Islet of Langerhans (tissue), 1 donor: ENCODE results near the gene GGTLC1.

Experiments
- FAIRE-seq: peaks from one replicate; lab custom pipeline; 2011; peaks lifted over from hg19 to GRCh38; lab: Jason Lieb, UNC

The GGTLC1 gene

GRCh38 chr20:23963941-23964340, 24.6 kb downstream of the GGTLC1 start:
- no peak for FAIRE-seq

- FAIRE-seq, result no peak
Measured at GRCh38 chr20:23962272-23962671, 26.3 kb downstream of the GGTLC1 start.

DNA sequence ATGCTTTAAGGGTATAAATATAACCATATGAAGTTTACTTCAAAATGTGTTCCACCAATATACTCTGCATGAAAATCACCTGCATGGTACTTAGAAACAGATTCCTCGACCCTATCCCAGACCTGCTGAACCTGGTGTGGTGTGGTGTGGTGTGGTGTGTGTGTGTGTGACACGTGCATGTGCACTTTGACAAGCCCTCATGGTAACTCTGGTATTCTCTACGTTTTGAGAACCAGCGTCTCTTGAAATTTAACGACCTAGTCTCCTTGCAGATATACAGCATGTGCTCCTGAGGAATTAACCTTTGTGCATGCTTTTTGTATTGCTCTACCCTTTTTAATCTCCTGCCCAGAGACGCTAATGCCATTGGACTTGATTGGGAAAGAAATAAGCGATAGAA, 29.5 kb downstream of the GGTLC1 start:
- no peak for FAIRE-seq

GRCh38 chr20:23955896-23956295, 32.7 kb downstream of the GGTLC1 start:
- no peak for FAIRE-seq

GRCh38 chr20:23954008-23954745, 34.4 kb downstream of the GGTLC1 start:
- no peak for FAIRE-seq

DNA sequence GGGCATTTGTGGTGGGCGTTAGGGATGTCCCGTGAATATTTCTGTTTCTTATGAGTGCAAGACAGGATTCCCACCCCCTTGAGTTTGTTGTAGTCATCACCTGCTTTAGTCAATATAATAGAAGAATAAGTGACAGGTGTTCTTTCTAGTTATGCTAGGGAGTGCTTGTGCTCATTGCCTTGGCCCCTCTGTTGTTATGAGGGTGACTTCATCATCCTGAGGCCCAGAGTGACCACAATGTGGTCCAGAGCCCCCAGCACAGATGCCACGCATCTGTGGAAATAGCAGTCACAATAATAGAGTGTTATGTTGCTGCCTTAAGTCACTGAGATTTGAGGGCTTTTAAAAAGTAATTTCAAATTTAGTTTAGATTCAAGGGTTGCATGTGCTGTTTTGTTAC, 42.4 kb downstream of the GGTLC1 start:
- no peak for FAIRE-seq

DNA sequence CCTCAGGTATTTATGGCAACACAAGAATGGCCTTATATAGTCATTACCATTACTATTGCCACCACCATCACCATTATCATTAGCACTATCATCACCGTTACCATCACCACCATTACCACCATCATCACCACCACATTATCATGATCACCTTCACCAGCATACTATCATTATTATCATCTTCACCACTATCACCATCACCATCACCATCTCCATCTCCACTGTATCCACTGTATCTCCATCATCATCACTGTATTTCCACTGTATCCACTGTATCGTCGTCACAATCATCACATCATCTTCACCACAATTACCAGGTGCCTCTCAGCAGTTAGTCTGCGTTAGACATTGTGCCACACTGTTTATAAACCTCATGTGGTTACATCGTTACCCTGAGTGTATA, 45.3 kb downstream of the GGTLC1 start:
- FAIRE-seq, result no peak

DNA sequence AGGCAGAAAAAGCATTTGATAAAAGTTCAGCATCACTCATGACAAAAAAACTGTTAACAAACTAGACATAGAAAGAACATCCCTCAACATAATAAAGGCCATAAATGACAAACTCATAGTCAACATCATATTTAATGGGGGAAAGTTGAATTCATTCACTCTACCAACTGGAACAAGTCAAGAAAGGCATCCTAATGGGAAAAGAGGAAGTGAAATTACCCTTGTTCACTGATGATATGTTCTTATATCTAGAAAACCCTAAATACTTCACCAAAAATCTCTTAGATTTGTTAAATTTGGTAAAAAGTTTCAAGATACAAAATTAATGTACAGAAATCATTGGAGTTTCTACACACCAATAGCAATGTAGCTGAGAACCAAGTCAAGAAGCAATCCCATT, 48.9 kb downstream of the GGTLC1 start:
- no peak for FAIRE-seq

GRCh38 chr20:23939063-23939462, 49.5 kb downstream of the GGTLC1 start:
- no peak for FAIRE-seq

- FAIRE-seq, result no peak
Measured at GRCh38 chr20:23938118-23938438, 50.5 kb downstream of the GGTLC1 start.

GRCh38 chr20:23937303-23938117, 51.1 kb downstream of the GGTLC1 start:
- no peak for FAIRE-seq
